HUDEP-2 (cell line): ENCODE data around the gene CCDC91.
A peak's percentile ranks its signal among the peaks of the same experiment; 100 is the strongest.
"Not testable (repeated sequence)": the region's sequence is repeated elsewhere in the genome, so short reads cannot be mapped to it uniquely, and the experiment has no call there.

ENCODE experiments used
- DNase-seq, 76 experiments: peaks; one replicate each; lab custom pipeline; 2025; ENCODE audit not compliant: unreplicated experiment in 76 of 76; lab: John Stamatoyannopoulos, UW

CCDC91 gene

DNA sequence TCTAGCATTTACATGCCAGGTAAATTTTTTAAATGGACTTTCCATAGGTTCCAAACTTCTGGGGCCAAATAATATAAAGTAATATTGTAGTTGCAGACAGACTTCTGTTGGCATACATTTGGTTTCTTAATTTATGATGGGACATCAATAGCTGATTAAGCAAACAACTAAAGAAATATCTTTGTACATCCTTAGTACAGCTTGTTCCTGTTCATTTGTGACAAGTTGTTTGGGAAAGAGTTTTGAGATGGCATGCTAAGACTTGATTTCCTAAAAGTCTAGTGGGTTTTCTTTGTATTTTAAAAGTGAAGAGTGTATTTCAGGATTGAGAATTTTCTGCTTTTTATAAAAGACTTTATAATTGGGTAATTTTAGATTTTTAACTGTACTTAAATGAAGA is 41.0 kb downstream of the CCDC91 start:
- no peak for DNase-seq

DNA sequence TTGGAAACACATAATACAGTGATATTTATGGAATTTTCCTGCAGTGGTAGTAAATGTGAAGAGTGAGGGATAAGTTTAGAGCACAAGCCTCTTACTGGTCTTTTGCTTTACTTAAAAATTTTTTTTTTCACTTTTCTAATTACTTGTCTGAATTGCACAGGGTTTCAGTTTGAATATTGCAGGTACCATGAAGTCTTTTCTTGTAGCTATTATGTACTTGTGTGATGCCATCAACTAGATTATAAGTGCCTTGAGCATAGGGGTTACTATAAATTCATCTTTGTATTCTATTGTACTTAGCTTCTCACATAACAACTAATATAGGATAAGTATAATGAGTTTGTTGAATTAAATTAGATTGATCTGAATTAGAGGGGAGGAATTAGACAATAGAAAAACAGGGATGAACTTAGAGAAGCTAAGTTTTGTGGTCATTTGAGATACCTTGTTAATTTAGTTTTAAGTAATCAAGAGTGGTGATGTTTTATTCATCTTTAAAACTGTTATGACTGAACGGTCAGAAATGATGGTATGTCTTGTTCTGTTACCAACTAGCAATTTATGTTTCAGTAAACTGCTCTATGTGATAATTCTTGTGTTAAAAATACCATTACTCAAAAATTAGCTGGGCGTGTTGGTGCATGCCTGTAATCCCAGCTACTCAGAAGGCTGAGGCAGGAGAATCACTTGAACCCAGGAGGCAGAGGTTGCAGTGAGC is 42.1 kb downstream of the CCDC91 start:
- no peak for DNase-seq

DNA sequence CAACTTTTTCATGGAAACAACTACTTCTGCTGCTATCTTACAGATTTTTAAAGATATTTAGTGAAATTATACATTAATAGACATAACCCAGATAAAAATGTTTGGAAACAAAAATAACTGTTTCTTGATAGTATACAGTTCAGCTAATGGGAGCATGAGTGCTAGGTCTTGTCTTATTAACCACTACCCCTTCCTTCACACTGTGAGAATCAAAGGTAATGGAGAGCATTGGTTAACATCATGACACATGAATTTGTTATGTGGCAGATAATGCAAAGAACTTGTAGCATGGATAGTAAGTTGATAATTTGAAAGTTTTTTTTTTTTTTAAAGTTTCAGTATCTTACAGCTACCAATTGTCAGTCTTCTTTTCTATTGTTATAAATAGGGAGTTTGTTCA is 44.2 kb downstream of the CCDC91 start:
- DNase-seq = peak in 1 of 76 experiments; percentile 19

DNA sequence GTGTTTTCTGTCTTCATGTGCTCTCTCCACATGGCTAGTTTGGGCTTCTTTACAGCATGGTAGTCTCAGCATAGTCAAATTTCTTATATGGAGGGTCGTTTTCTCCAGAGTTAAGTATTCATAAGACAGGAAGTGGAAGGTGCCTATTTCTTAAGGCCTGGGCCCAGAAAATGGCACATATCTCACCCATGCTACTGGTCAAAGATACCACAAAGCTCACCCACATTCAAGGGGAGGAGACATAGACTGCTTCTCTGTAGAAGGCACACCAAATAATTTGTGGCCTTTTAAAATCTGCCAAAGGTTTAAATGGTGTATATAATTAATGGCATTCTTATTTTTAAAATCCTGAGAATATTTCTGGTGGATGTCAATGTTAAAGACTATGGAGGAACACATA is 44.8 kb downstream of the CCDC91 start:
- DNase-seq = peak in 19 of 76 experiments; percentile 1 to 52 (median 26)

DNA sequence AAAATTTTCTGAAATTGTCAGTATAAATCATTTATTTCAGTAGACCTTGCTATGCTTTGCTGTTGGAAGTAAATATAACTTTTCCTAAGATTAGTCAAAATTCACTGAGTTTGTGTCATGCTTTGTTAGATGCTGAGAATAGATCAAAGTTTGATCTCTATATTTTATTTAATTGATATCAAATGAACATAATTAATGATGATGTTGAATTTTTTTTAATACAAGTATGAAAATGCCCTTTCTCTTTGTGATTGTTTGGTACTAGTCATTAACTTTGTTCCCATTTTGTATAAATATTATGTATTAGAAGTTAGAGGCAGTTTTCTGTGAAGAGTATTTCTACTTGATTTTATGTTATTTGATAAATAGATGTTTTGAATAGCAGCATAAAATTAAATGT is 45.7 kb downstream of the CCDC91 start:
- no peak for DNase-seq

DNA sequence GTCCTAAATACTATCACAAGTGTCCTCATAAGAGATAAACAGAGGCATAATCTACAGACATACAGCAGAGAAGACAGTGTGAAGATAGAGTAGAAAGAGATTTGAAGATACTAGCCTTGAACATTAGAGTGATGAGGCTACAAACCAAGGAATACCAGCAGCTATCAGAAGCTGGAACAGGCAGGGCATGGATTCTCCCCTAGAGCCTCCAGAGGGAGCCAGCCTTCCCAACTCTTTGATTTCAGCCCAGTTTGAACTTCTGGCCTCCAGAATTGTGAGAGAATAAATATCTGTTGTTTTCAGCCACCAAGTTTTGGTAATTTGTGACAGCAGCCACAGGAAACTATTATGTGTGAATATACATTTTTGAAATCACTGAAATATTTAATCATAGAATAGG is 47.2 kb downstream of the CCDC91 start:
- peak in 3 of 76 experiments; percentile 8 to 16 (median 11) for DNase-seq

DNA sequence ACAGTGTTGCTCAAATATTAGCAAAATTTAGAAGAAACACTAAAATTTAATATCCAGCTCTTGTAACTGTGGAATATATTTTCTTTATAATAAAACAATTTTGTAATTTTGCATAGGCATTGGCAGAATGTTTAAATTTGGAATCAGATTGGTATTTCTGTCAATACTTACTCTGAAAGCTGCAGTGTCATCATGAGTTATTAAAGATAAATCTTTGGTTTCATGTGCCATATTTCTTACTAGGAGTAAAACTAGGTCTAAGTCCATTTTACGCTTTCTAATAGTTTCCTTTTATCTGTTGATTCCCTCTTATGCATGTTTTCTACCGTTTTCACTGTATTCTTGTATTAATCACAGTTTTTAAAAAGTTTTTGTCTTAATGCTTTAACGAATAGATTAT is 49.7 kb downstream of the CCDC91 start:
- no peak for DNase-seq

DNA sequence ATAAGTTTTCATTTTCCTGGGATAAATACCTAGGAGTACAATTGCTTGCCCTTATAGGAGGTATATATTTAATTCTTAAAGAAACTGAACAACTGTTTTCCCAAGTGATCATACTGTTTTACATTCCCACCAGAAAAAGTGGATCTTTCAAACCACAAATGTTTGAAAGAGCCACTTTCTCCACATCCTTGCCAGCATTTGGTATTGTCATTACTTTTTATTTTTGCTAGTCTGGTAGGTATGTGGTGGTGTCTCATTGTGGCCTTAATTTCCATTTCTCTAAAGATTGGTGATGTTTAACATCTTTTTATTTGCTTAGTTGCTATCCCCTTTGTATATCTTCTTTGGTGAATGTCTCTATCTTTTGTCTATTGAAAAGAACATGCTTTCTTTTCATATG is 50.6 kb downstream of the CCDC91 start:
- DNase-seq = no peak

DNA sequence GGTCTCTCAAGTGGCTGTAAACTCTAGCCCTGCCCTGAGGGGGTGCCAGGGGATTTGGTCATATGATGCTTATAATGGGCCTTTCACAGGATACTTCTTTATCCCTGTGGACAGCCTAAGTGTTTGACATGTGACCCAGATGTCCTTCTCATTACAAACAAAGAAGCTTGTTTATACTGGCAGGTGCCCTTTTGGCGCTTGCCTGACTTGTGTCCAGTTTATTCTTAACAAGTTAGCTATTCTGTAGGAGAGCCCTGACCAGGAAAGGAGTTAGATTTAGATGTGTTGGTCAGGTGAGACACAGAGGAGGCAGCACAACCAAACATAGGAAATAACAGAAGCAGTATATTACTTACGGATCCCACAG is 51.9 kb downstream of the CCDC91 start:
- DNase-seq = peak in 3 of 76 experiments; percentile 23 to 30 (median 26)

DNA sequence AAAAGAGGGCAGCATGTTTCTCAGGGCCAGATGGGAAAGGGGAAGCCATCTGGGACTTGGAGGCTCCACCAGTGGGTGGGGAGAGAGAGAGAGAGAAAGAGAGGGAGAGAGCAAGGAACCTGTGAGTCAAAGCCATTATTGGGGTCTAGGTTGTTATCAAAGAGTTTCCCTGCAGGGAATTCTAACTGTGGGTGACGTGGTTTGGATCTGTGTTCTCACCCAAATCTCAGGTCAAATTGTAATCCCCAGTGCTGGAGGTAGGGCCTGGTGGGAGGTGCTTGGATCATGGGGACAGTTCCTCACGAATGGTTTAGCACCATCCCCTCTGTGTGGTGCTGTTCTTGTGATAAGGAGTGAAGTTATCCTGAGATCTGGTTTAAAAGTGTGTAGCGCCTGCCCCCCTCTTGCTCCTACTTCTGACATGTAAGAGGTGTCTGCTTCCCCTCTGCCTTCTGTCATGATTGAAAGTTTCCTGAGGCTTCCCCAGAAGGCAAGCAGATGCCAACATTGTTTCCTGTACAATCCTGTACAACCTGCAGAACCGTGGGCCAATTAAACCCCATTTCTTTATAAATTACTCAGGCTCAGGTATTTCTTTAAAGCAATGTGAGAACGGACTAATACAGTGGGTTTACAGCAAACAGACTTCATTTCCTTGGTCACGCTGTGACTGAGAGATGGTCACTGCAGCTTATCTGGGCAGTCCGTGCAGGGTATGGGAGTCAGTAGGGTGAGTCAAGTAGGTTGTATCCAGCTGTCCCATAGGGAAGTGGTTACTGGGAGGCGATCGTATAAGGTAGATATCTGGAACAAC is 52.4 kb downstream of the CCDC91 start:
- peak in 75 of 76 experiments; percentile 16 to 90 (median 62) for DNase-seq

DNA sequence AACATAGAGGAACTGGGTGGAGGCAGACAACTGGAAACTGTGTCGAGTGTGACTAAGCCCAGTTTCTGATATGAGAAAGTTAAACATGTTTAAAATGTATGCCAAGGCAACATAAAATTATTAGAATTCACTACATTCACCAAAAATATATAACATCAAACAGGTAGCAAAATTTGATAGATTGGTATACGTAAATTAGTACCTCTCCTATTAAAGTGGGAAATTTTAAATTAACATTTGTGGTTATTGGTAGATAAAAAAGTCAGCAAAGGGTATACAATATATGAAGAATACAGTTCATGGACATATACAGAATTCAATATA is 53.0 kb downstream of the CCDC91 start:
- no peak for DNase-seq

DNA sequence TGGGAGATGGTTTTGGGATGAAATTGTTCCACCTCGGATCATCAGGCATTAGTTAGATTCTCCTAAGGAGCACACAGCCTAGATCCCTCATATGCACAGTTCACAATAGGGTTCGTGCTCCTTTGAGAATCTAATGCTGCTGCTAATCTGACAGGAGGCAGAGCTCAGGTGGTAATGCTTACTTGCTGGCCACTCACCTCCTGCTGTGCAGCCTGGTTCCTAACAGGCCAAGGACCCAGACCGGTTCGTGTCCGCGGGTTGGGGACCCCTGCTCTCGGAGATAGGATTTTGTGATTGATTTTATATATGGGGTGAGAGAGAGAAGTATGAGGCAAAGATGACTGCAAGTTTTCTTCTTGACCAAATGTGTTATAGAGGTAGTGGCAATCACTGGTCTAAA is 57.5 kb downstream of the CCDC91 start:
- DNase-seq = no peak

DNA sequence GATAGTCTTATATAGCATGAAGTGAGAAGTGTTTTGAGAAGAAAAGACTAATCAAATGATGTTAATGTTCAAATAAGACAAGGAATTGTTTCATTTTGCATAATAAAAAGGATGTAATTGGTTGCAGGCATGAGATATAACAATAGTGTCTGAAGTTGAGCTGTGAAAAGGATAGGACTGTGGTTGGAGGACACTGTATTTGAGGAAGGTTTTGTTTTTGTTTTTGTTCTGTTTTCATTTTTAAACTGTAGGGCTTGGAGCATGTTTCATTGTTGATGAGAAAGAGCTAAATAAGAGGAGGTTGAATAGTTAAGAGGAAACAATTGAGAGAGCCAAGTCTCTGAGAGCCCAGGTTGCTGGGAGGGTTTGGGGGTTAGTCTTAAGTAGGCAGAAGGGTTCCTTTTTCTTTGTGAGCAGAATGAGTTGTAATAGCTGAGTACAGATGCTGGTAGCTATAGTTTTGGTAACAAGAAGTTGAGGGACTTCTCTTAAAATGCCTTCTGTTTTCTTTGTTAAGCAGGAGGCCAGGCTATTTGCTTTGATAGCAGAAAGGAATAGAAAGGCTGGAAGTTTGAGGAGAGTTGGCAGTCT is 58.4 kb downstream of the CCDC91 start:
- DNase-seq = no peak

DNA sequence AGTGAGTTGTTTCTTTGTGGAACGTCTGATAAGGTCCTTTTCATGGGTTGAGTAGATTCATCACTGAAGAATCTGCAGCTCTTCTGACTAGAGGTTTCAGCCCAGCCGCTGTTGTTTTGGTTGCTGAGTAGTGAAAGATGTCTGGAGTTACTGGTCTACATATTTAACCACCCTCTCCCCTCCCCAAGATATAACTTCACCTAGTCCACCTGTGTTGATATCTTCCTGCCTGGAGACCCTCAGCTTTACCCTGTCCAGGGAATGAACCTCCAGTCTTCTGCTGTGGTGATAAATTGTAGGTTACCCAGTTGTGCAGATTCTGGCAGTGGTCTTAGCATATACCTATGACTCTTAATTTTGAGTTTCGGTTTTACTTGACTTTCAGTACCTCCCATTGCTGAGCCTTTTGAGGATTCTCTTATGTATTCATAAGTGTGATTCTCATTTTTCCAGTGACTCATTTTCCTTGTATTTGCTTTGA is 62.9 kb downstream of the CCDC91 start:
- DNase-seq = no peak

DNA sequence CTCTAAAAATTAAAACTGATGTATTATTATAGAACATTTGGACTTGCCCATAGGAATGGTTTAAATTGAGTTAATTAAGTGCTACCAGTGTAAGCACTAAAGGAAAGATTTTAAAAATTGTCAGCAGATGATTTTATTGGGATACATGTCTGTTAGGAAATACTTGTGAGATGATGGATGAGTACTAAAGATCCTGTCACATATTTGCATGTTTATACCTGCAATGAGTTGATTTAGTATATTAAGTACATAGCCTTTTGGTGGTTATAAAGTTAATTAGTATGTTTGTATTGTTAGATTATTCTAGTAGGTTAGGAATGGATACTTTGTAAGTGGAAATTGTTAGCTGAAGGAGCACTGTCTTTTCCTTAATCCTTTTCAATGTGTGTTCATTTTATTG is 67.2 kb downstream of the CCDC91 start:
- DNase-seq = no peak

DNA sequence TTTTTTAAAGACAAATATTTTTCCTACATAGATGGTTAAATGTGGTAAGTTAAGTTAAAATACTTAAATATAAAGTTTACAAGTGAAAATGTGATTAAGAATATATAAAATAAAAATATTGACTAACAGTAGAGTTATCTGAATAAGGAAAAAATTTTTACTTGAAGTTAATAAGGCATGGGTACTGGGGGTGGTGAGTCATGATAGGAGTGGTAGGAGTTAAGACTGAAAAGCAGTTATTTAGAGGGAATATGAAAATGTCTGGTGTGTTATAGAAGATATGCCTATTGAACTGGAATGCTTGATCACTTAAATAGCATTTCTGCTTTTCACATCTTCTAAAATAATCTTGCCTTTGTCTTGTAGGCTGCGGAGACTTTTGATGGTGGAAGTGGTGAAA is 68.7 kb downstream of the CCDC91 start:
- DNase-seq = no peak

DNA sequence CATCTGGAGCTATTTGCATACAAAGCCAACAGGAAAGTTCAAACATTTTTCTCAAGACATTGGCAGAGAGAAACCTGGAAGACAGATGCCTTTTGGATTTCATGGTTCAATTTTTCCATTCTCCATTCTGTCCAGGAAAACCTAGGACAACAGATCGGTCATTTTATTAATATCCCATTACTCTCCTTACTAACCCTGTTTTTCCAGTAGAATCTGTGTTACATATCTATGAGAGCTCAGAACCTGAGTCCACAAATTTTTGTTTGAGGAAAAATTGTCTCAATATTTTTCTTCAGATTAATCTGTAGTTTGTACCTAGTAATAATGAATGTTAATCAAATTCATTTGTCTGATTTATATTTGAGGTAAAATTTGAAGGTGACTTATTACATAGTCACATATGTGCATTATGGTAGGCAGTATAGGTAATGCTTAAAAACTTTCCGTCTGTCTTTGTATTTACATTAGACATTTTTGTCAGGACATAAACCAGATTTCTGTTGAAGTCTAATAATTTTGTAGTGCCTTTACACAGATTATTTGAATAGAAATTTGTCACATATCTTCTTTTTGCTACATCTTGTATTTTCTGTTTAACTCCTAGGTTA is 75.3 kb downstream of the CCDC91 start:
- no peak for DNase-seq

DNA sequence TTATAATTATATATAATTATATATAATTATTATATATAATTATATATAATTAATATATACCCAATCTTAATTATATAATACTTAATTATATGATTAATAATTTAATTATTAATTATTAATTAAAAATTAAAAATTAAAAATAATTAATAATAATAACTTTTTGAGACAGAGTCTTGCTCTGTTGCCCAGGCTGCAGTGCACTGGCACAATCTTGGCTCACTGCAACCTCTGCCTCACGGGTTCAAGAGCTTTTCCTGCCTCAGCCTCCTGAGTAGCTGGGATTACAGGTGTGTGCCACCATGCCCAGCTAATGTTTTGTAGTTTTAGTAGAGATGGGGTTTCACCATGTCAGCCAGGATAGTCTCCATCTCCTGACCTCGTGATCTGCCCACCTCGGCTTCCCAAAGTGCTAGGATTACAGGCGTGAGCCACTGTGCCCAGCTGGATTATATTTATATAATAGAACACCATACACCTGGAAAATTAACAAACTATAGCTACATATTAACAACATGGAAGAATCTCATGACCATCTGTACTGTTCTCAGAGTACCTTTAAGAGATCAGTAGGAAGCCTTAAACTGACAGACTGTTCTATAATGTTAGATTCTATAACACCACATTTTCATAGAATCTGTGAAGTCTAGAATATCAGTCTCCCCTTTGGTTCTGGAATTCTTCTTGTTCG is 77.8 kb downstream of the CCDC91 start:
- DNase-seq = not testable (repeated sequence)

DNA sequence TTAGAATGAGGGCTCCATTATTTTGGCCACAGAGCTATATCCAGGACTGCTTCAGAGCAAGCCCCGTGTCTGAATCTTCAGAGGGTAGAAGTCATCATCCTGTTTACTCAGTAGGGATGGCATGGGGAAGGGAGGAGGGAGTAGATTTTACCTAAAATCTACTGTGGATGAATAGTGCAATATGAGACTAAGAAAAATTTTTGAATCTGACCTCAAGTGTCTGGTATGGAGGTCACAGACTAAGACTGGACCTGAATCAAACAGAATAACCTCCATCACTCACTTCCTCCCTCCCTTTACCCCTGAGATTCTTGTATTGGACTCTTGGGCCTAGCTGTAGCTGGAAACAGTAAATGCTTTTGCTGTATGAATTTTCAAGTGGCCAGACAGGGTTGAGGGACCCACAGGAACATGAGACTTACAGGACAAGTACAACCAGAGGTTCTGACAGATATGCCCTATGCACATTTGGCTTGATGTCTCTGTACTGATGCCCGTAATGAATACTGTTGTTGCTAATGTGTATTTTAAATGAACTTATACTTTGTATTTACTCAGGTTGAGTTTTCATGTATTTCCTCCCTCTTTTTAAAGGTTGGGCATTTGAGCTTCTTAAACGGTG is 78.5 kb downstream of the CCDC91 start:
- no peak for DNase-seq

DNA sequence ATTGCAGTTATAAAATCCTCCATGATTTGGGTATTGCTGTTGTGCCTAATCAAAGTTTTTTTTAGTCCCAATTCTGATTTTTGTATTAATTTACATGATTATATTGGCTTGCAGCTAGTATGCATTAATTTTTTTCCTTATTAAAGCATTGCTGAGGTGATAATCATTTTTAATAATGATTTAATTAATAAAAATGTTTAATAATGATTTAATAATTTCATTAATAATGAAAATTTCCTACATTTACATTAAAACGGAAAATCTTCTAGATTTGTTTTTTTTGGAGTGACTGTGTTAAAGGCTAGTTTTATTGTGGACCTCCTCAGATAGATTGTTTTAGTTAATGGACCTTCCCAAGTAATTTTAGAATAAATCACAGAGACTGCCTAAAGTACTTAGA is 79.6 kb downstream of the CCDC91 start:
- DNase-seq = no peak
